GM12892 (cell line): ENCODE data around the gene POLA1.
"Not testable (repeated sequence)": the region's sequence is repeated elsewhere in the genome, so short reads cannot be mapped to it uniquely, and the experiment has no call there.

Experiments used
- DNase-seq: peaks from one replicate; pipeline ENCODE4 v3.0.0; 2011; ENCODE audit not compliant: insufficient read length
- FAIRE-seq: peaks from 2 replicates; lab custom pipeline; 2011; peaks lifted over from hg19 to GRCh38; lab: Jason Lieb, UNC
- POLR2A ChIP-seq: IDR thresholded peaks from 2 replicates; pipeline ENCODE4 v1.6.1; 2011; ENCODE audit warnings: low read depth, low read length, control low read depth
- POLR2AphosphoS5 ChIP-seq: IDR thresholded peaks from 2 replicates; pipeline ENCODE4 v1.6.1; 2011; ENCODE audit warnings: low read depth, low read length, control low read depth
- TAF1 ChIP-seq: IDR thresholded peaks from 2 replicates; pipeline ENCODE4 v1.6.1; 2011; ENCODE audit warnings: low read depth, mild to moderate bottlenecking, control low read depth, low read length, borderline replicate concordance

POLA1 gene

GRCh38 chrX:24862343-24862742 is 168.6 kb downstream of the POLA1 start:
- no peak for DNase-seq
- no peak for FAIRE-seq
- TF ChIP-seq TAF1 (no peak), POLR2A (no peak), POLR2AphosphoS5 (no peak)

GRCh38 chrX:24863779-24864178 is 170.1 kb downstream of the POLA1 start:
- not testable (repeated sequence) for FAIRE-seq, DNase-seq

GRCh38 chrX:24870143-24870542 is 176.4 kb downstream of the POLA1 start:
- TF ChIP-seq POLR2A: no peak
- TF ChIP-seq TAF1: no peak
- no peak for TF ChIP-seq POLR2AphosphoS5
- DNase-seq (no peak), FAIRE-seq (no peak)

- FAIRE-seq (no peak), DNase-seq (no peak)
- TF ChIP-seq POLR2AphosphoS5 (no peak), POLR2A (no peak), TAF1 (no peak)
Observed at GRCh38 chrX:24874604-24875247, 181.0 kb downstream of the POLA1 start.

GRCh38 chrX:24876530-24877287 is 183.0 kb downstream of the POLA1 start:
- no peak for DNase-seq

GRCh38 chrX:24877288-24877664 is 183.6 kb downstream of the POLA1 start:
- no peak for DNase-seq
- TF ChIP-seq TAF1 (no peak), POLR2A (no peak), POLR2AphosphoS5 (no peak)
- FAIRE-seq: no peak

More at GRCh38 chrX:24876530-24877287, 183.0 kb downstream of the POLA1 start:
- TF ChIP-seq TAF1: no peak
- TF ChIP-seq POLR2A: no peak
- TF ChIP-seq POLR2AphosphoS5: no peak
- FAIRE-seq: no peak

GRCh38 chrX:24877854-24878650 is 184.3 kb downstream of the POLA1 start:
- DNase-seq: no peak

GRCh38 chrX:24879679-24880078 is 186.0 kb downstream of the POLA1 start:
- no peak for TF ChIP-seq POLR2AphosphoS5
- TF ChIP-seq POLR2A: no peak
- no peak for TF ChIP-seq TAF1
- FAIRE-seq (no peak), DNase-seq (no peak)

More at GRCh38 chrX:24877854-24878650, 184.3 kb downstream of the POLA1 start:
- TF ChIP-seq POLR2AphosphoS5: no peak
- TF ChIP-seq TAF1: no peak
- no peak for TF ChIP-seq POLR2A
- no peak for FAIRE-seq

- DNase-seq: no peak
- TF ChIP-seq POLR2AphosphoS5 (no peak), TAF1 (no peak), POLR2A (no peak)
- FAIRE-seq: no peak
Observed at GRCh38 chrX:24886916-24887315, 193.2 kb downstream of the POLA1 start.

- FAIRE-seq: no peak
- TF ChIP-seq TAF1 (no peak), POLR2A (no peak), POLR2AphosphoS5 (no peak)
- DNase-seq: no peak
Observed at GRCh38 chrX:24890677-24891076, 197.0 kb downstream of the POLA1 start.

- no peak for TF ChIP-seq TAF1
- no peak for TF ChIP-seq POLR2AphosphoS5
- no peak for TF ChIP-seq POLR2A
- no peak for DNase-seq
- FAIRE-seq: no peak
Observed at GRCh38 chrX:24899391-24899790, 205.7 kb downstream of the POLA1 start.
